ENCODE results near the gene KCNV2.

DNA sequence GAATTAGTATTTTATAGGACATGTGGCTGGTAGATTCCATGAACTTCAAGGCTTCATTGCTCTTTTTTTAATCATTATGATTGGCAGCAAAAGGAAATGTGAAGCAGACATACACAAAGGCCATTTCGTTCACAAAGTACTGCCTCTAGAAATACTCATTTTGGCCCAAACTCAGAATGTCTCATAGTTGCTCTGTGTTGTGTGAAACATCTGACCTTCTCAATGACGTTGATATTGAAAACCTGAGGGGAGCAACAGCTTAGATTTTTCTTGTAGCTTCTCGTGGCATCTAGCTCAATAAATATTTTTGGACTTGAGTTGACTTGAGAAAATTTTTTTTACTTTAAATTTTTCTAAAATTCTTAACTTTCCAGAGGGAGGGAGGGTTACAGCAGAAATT lies 12.4 kb downstream of the KCNV2 start:
- TF ChIP-seq POLR2AphosphoS5 (IDR thresholded peaks at IDR 0.05; ENCODE audit: borderline replicate concordance, low read depth, low read length) (no peak), EZH2 (IDR thresholded peaks at IDR 0.05) (no peak)

Measured in SK-N-MC (cell line).